Neuronal stem cell (in vitro differentiated cells): ENCODE measurements around the gene TRIM66.
A peak's percentile ranks its signal among the peaks of the same experiment; 100 is the strongest.
"Not testable (repeated sequence)": the region's sequence is repeated elsewhere in the genome, so short reads cannot be mapped to it uniquely, and the experiment has no call there.

ENCODE experiments used
- DNase-seq: peaks from one replicate; pipeline ENCODE4 v3.0.0-alpha.2; 2013; ENCODE audit warnings: low spot score
- H2AFZ ChIP-seq: one replicate; pipeline ENCODE4 v1.6.1; 2013; ENCODE audit warnings: mild to moderate bottlenecking, low read length, inconsistent platforms
- H2AK5ac ChIP-seq: 2 replicates; pipeline ENCODE4 v1.6.1; 2013; ENCODE audit warnings: low read depth, mild to moderate bottlenecking, inconsistent platforms, low read length, moderate library complexity, mixed read lengths
- H2BK120ac ChIP-seq: 2 replicates; pipeline ENCODE4 v1.6.1; 2013; ENCODE audit warnings: low read depth, mild to moderate bottlenecking, inconsistent platforms, low read length, moderate library complexity, mixed read lengths
- H2BK12ac ChIP-seq: one replicate; pipeline ENCODE4 v1.6.1; 2013; ENCODE audit warnings: low read length, inconsistent platforms
- H2BK15ac ChIP-seq: 2 replicates; pipeline ENCODE4 v1.6.1; 2013; ENCODE audit warnings: mild to moderate bottlenecking, low read length, inconsistent platforms, mixed read lengths
- H2BK5ac ChIP-seq: one replicate; pipeline ENCODE4 v1.6.1; 2013; ENCODE audit warnings: inconsistent platforms, mild to moderate bottlenecking, low read length, moderate library complexity
- H3K14ac ChIP-seq: one replicate; pipeline ENCODE4 v1.6.1; 2013; ENCODE audit warnings: low read length, inconsistent platforms
- H3K18ac ChIP-seq: 2 replicates; pipeline ENCODE4 v1.6.1; 2013; ENCODE audit warnings: low read length, inconsistent platforms
- H3K23ac ChIP-seq: 2 replicates; pipeline ENCODE4 v1.6.1; 2013; ENCODE audit warnings: low read depth, mild to moderate bottlenecking, mixed read lengths, low read length, inconsistent platforms; ENCODE audit not compliant: poor library complexity
- H3K27ac ChIP-seq: replicated peaks from 3 replicates; pipeline ENCODE4 v1.5.1; 2013; ENCODE audit warnings: low read length, inconsistent platforms
- H3K27me3 ChIP-seq, 3 experiments: 2 replicates each; pipeline ENCODE4 v1.6.1; 2013; ENCODE audit warnings: low read length in 3 of 3, mild to moderate bottlenecking in 2 of 3, inconsistent platforms in 1 of 3, low read depth in 1 of 3, mixed read lengths in 1 of 3, moderate library complexity in 1 of 3; ENCODE audit not compliant: control insufficient read depth in 3 of 3, insufficient read depth in 3 of 3
- H3K36me3 ChIP-seq, 2 donors: replicated peaks in 1 of 2; 2 replicates each; pipeline ENCODE4 v1.6.1; 2013; ENCODE audit warnings: low read length in 2 of 2; ENCODE audit not compliant: control insufficient read depth in 2 of 2, insufficient read depth in 2 of 2
- H3K4ac ChIP-seq: 2 replicates; pipeline ENCODE4 v1.6.1; 2013; ENCODE audit warnings: inconsistent platforms, mild to moderate bottlenecking, low read length, moderate library complexity
- H3K4me1 ChIP-seq, 2 donors: 1 replicate in 1 of 2; 2 replicates in 1 of 2; pipeline ENCODE4 v1.6.1; 2013; ENCODE audit warnings: low read length in 2 of 2, low read depth in 1 of 2; ENCODE audit not compliant: control insufficient read depth in 2 of 2, insufficient read depth in 1 of 2
- H3K4me2 ChIP-seq: one replicate; pipeline ENCODE4 v1.6.1; 2013; ENCODE audit warnings: mild to moderate bottlenecking, low read length, inconsistent platforms; ENCODE audit not compliant: insufficient read depth, poor library complexity, severe bottlenecking
- H3K4me3 ChIP-seq, 2 donors: 2 replicates each; pipeline ENCODE4 v1.5.1; 2013; ENCODE audit warnings: low read length in 2 of 2, mild to moderate bottlenecking in 2 of 2, inconsistent platforms in 1 of 2, moderate library complexity in 1 of 2
- H3K79me1 ChIP-seq: one replicate; pipeline ENCODE4 v1.6.1; 2013; ENCODE audit warnings: low read depth, mild to moderate bottlenecking, inconsistent platforms, low read length, moderate library complexity
- H3K9ac ChIP-seq: one replicate; pipeline ENCODE4 v1.6.1; 2013; ENCODE audit warnings: mild to moderate bottlenecking, low read depth, low read length, inconsistent platforms; ENCODE audit not compliant: poor library complexity
- H3K9me3 ChIP-seq, 2 donors: replicated peaks in 1 of 2; 2 replicates each; pipeline versions ENCODE3 to v1.6.1; 2013; ENCODE audit warnings: low read length in 2 of 2, mild to moderate bottlenecking in 2 of 2, inconsistent platforms in 1 of 2, low read depth in 1 of 2, mixed read lengths in 1 of 2, moderate library complexity in 1 of 2; ENCODE audit not compliant: control insufficient read depth in 2 of 2, insufficient read depth in 1 of 2
- H4K8ac ChIP-seq: one replicate; pipeline ENCODE4 v1.6.1; 2013; ENCODE audit warnings: low read depth, mild to moderate bottlenecking, inconsistent platforms, low read length, moderate library complexity
- H4K91ac ChIP-seq: one replicate; pipeline ENCODE4 v1.6.1; 2013; ENCODE audit warnings: low read length, low read depth, mild to moderate bottlenecking, inconsistent platforms; ENCODE audit not compliant: poor library complexity
- WGBS, 2 donors: extraction: QIAGEN DNeasy Blood & Tissue Kit; methylation state at CpG; one replicate each; pipeline ENCODE4 v1.1.7; 2013; ENCODE audit warnings: missing lambda C conversion rate in 2 of 2, mixed read lengths in 1 of 2; ENCODE audit not compliant: insufficient read length in 2 of 2, insufficient replicate concordance in 1 of 2; ENCODE audit errors: extremely low coverage in 2 of 2; 5-methylcytosine and 5-hydroxymethylcytosine counted together

The TRIM66 gene

GRCh38 chr11:8670081-8670480 lies 12.4 kb downstream of the TRIM66 start:
- H2AFZ ChIP-seq, DNase-seq, H3K14ac ChIP-seq, H3K9ac ChIP-seq, H2BK120ac ChIP-seq, H3K27me3 ChIP-seq, H3K23ac ChIP-seq, H3K4ac ChIP-seq, H3K18ac ChIP-seq, H4K91ac ChIP-seq, H2BK12ac ChIP-seq, H2AK5ac ChIP-seq, H3K9me3 ChIP-seq, H3K4me2 ChIP-seq, H3K4me3 ChIP-seq, H3K79me1 ChIP-seq, H2BK5ac ChIP-seq, H4K8ac ChIP-seq, H2BK15ac ChIP-seq, H3K36me3 ChIP-seq: not testable (repeated sequence)
- WGBS, 2 donors, result no CpG with 5 or more reads among the region's 6 CpGs
- H3K27ac ChIP-seq, result peak overlapping the region; percentile 40
- H3K4me1 ChIP-seq, result peaks cover 10 to 24% of the 10 kb centered on the region in 2 donors

GRCh38 chr11:8665222-8665621 lies 17.2 kb downstream of the TRIM66 start:
- DNase-seq, result no peak
- no peaks in the 10 kb centered on the region for H3K9me3 ChIP-seq
- H4K91ac ChIP-seq, result no peak overlapping the region
- H3K4me3 ChIP-seq, result no peak overlapping the region
- no peak overlapping the region for H2BK15ac ChIP-seq
- no peaks in the 10 kb centered on the region for H3K36me3 ChIP-seq
- H2AFZ ChIP-seq, result no peak overlapping the region
- H3K18ac ChIP-seq, result no peak overlapping the region
- H2BK5ac ChIP-seq, result no peak overlapping the region
- no peak overlapping the region for H2BK12ac ChIP-seq
- H3K23ac ChIP-seq, result no peak overlapping the region
- WGBS, 2 donors, result no CpG with 5 or more reads among the region's 1 CpG
- H3K9ac ChIP-seq, result no peak overlapping the region
- H3K27ac ChIP-seq, result no peak overlapping the region
- H2BK120ac ChIP-seq, result no peak overlapping the region
- no peak overlapping the region for H3K4me2 ChIP-seq
- no peaks in the 10 kb centered on the region for H3K79me1 ChIP-seq
- no peak overlapping the region for H4K8ac ChIP-seq
- H2AK5ac ChIP-seq, result no peak overlapping the region
- no peak overlapping the region for H3K14ac ChIP-seq
- peaks cover 2 to 6% of the 10 kb centered on the region in 2 donors for H3K4me1 ChIP-seq
- H3K4ac ChIP-seq, result no peak overlapping the region
- no peaks in the 10 kb centered on the region for H3K27me3 ChIP-seq

GRCh38 chr11:8661001-8661795 lies 21.3 kb downstream of the TRIM66 start:
- no peaks in the 10 kb centered on the region for H3K9me3 ChIP-seq
- H3K14ac ChIP-seq, result no peak overlapping the region
- no peak overlapping the region for H4K91ac ChIP-seq
- no peak overlapping the region for H3K4me2 ChIP-seq
- no peak overlapping the region for H3K4ac ChIP-seq
- no peak overlapping the region for H3K27ac ChIP-seq
- no peak overlapping the region for H3K23ac ChIP-seq
- H2BK120ac ChIP-seq, result no peak overlapping the region
- H2AK5ac ChIP-seq, result no peak overlapping the region
- H3K79me1 ChIP-seq, result no peaks in the 10 kb centered on the region
- peaks cover 6 to 11% of the 10 kb centered on the region in 2 donors for H3K4me1 ChIP-seq
- no peak overlapping the region for H4K8ac ChIP-seq
- peak overlapping the region; percentile 10 for H2AFZ ChIP-seq
- H3K9ac ChIP-seq, result no peak overlapping the region
- DNase-seq, result no peak
- H2BK12ac ChIP-seq, result no peak overlapping the region
- no peaks in the 10 kb centered on the region for H3K27me3 ChIP-seq
- no peak overlapping the region for H2BK5ac ChIP-seq
- H3K18ac ChIP-seq, result no peak overlapping the region
- no peak overlapping the region for H2BK15ac ChIP-seq
- no peaks in the 10 kb centered on the region for H3K36me3 ChIP-seq
- H3K4me3 ChIP-seq, result no peak overlapping the region
- no CpG with 5 or more reads among the region's 6 CpGs for WGBS, 2 donors

- Histone ChIP-seq H4K91ac (no peak overlapping the region), H3K9me3 (no peaks in the 10 kb centered on the region), H4K8ac (no peak overlapping the region), H3K27me3 (no peaks in the 10 kb centered on the region), H3K27ac (no peak overlapping the region), H2BK15ac (no peak overlapping the region), H3K36me3 (no peaks in the 10 kb centered on the region), H3K4me1 (peaks cover 9 to 12% of the 10 kb centered on the region in 2 donors), H3K9ac (no peak overlapping the region), H2BK120ac (no peak overlapping the region), H2BK12ac (no peak overlapping the region), H3K4me2 (no peak overlapping the region), H3K14ac (no peak overlapping the region), H3K18ac (no peak overlapping the region), H3K23ac (no peak overlapping the region), H2BK5ac (no peak overlapping the region), H2AFZ (peak overlapping the region; percentile 40), H3K4ac (no peak overlapping the region), H3K79me1 (no peaks in the 10 kb centered on the region), H3K4me3 (no peak overlapping the region), H2AK5ac (no peak overlapping the region)
- no CpG with 5 or more reads among the region's 15 CpGs for WGBS, 2 donors
- DNase-seq, result no peak
Observed at GRCh38 chr11:8658321-8659057, 24.0 kb downstream of the TRIM66 start.
